Measurements from ENCODE around the gene ACP7.

- TF ChIP-seq POLR2A (IDR thresholded peaks at IDR 0.05; ENCODE audit: low read depth, low read length), result no peak
- no peak for TF ChIP-seq POLR2AphosphoS5 (IDR thresholded peaks at IDR 0.05; ENCODE audit: low read depth, low read length)
- no peak for TF ChIP-seq TAF1 (IDR thresholded peaks at IDR 0.05; ENCODE audit: borderline replicate concordance, low read depth, low read length)
Observed at GRCh38 chr19:39059302-39059701, 24.9 kb upstream of the ACP7 start.

Measured in GM12892 (cell line).